Measurements from ENCODE around the gene SLC9B1.

GRCh38 chr4:103036169-103036568, 16.7 kb upstream of the SLC9B1 start:
- TF ChIP-seq CTCF (IDR thresholded peaks at IDR 0.05) (no peak), SIN3A (IDR thresholded peaks at IDR 0.05; ENCODE audit: borderline replicate concordance, low read depth, low read length) (no peak)
